Adrenal gland (tissue), 12 donors: ENCODE data around the gene CARS1. TPM values are rescaled to one million over a fixed set of nuclear protein-coding genes. Genes with fewer than 3 reads are reported as not detected.

Experiments used
- DNase-seq, 7 donors: peaks; one replicate each; pipeline ENCODE4 v3.0.0-alpha.2; 2019 to 2020
- H3K27ac ChIP-seq, 5 donors: fragments of 200-600 bp; sonication (generic) in 4 of 5; 1 replicate in 3 of 5; 2 replicates in 2 of 5; pipeline versions ENCODE4 v1.5.1 to v1.8.0; 2016 to 2020; ENCODE audit warnings: mild to moderate bottlenecking in 1 of 5
- H3K27me3 ChIP-seq: fragments of 200-600 bp; 2 replicates; pipeline ENCODE4 v1.8.0; 2021
- H3K36me3 ChIP-seq, 2 donors: fragments of 200-600 bp; replicated peaks in 1 of 2; 1 replicate in 1 of 2; 2 replicates in 1 of 2; pipeline versions ENCODE4 v1.5.1 to v1.8.0; 2018 to 2022
- H3K4me1 ChIP-seq, 2 donors: fragments of 200-600 bp; replicated peaks in 1 of 2; 1 replicate in 1 of 2; 2 replicates in 1 of 2; pipeline versions ENCODE4 v1.5.1 to v1.8.0; 2018 to 2021
- H3K4me3 ChIP-seq, 4 donors: fragments of 200-600 bp; sonication (generic) in 3 of 4; one replicate each; pipeline ENCODE4 v1.5.1; 2016 to 2018
- H3K9me3 ChIP-seq, 3 donors: fragments of 200-600 bp; sonication (generic) in 1 of 3; replicated peaks in 1 of 3; 1 replicate in 2 of 3; 2 replicates in 1 of 3; pipeline versions ENCODE4 v1.5.1 to v1.8.0; 2016 to 2021
- CTCF ChIP-seq, 6 experiments: fragments of 450-650 bp in 4 of 6; fragments of 200-600 bp in 2 of 6; sonication (generic) in 1 of 6; IDR thresholded peaks; 1 replicate in 5 of 6; 2 replicates in 1 of 6; pipeline versions ENCODE4 v1.5.1 to v1.8.0; 2016 to 2021; ENCODE audit warnings: antibody characterized with exemption in 6 of 6, mild to moderate bottlenecking in 2 of 6, moderate library complexity in 1 of 6
- POLR2A ChIP-seq, 2 donors: fragments of 450-650 bp; IDR thresholded peaks; one replicate each; pipeline ENCODE4 v1.6.1; 2017; ENCODE audit warnings: antibody characterized with exemption in 2 of 2, mild to moderate bottlenecking in 2 of 2, moderate library complexity in 1 of 2
- WGBS, 4 donors: extraction: QIAGEN DNeasy Blood & Tissue Kit in 2 of 4; methylation state at CpG; one replicate each; pipeline versions ENCODE4 v1.1.5 to v1.1.7; 2013 to 2017; 5-methylcytosine and 5-hydroxymethylcytosine counted together
- intact Hi-C, 2 donors: fragments of 100-400 bp; cut with DNase I; formaldehyde crosslinking; loops; one replicate each; pipeline versions ENCODE4 v1.14.1 to v1.15.0; 2022 to 2023
- polyA plus RNA-seq, 3 donors: library from polyadenylated mRNA; stranded (reverse); fragments of 200-250 nt in 2 of 3; fragments of 350-450 nt in 1 of 3; fragmentation: Illumina TruSeq in 1 of 3; extraction: RNeasy Lipid Tissue Mini Kit (QIAGEN cat#74804) in 1 of 3; gene quantifications; one replicate each; pipeline ENCODE4 v1.2.3, GENCODE V29; 2013 to 2014
- total RNA-seq, 9 donors: library from RNA; depleted of rRNA in 4 of 9; stranded (reverse); fragments of >200 nt in 4 of 9; fragments of 120-200 nt in 1 of 9; fragmentation: NEBNext Ultra II Directional in 1 of 9; extraction: Animal tissue kit (Norgen Biotek cat#: 25700) in 1 of 9; gene quantifications; one replicate each; pipeline versions ENCODE4 v1.1.0 to v1.2.4, GENCODE V29; 2013 to 2023
- donor health status: healthy with polysubstance abuse.
- donor health status: Bipolar disorder and iron deficiency.
- donor health status: DM: yes; HTN: yes; CAD: no.
- donor health status: DM: no; HTN: no; CAD: no.
- donor health status: DM: no; HTN: no; CAD: no.
- donor health status: DM: yes; HTN: yes; CAD: no.

The CARS1 gene
- total and polyA plus RNA-seq, 12 donors: 17.2 to 46.7 (median 31.5) TPM

- peaks cover 18 to 34% of the 10 kb centered on the region in 2 donors for H3K4me1 ChIP-seq
- no peaks in the 10 kb centered on the region for H3K27me3 ChIP-seq
- no peak overlapping the region for H3K4me3 ChIP-seq
- peak overlapping the region in 1 of 5 donors; percentile 56 for H3K27ac ChIP-seq
- 96 to 100% (median 97%) methylated on average over 9 to 12 of the region's 12 CpGs for WGBS, 4 donors
- no peak for DNase-seq
- H3K9me3 ChIP-seq: no peaks in the 10 kb centered on the region
- intact Hi-C loops: no loop called here
- peaks cover 0 to 23% of the 10 kb centered on the region in 2 donors for H3K36me3 ChIP-seq
- TF ChIP-seq POLR2A (IDR thresholded peaks at IDR 0.05) (no peak), CTCF (IDR thresholded peaks at IDR 0.05) (no peak)
Observed at GRCh38 chr11:3044915-3045314, 12.3 kb downstream of the CARS1 start.

GRCh38 chr11:3044004-3044403, 13.2 kb downstream of the CARS1 start:
- peak overlapping the region in 4 of 5 donors; percentile 33 to 86 (median 68) for H3K27ac ChIP-seq
- intact Hi-C loops: no loop called here
- H3K27me3 ChIP-seq: no peaks in the 10 kb centered on the region
- H3K36me3 ChIP-seq: peaks cover 0 to 29% of the 10 kb centered on the region in 2 donors
- TF ChIP-seq POLR2A (IDR thresholded peaks at IDR 0.05) (no peak), CTCF (IDR thresholded peaks at IDR 0.05) (no peak)
- H3K4me1 ChIP-seq: peaks cover 11 to 25% of the 10 kb centered on the region in 2 donors
- no peaks in the 10 kb centered on the region for H3K9me3 ChIP-seq
- 74 to 92% (median 82%) methylated on average over 1 to 6 of the region's 6 CpGs for WGBS, 4 donors
- no peak overlapping the region for H3K4me3 ChIP-seq
- DNase-seq: peak in 3 of 7 donors; percentile 52 to 55 (median 53)

- DNase-seq: peak; percentile 78 to 95 (median 93)
- Histone ChIP-seq H3K9me3 (no peaks in the 10 kb centered on the region), H3K4me1 (peaks cover 7 to 19% of the 10 kb centered on the region in 2 donors), H3K27me3 (no peaks in the 10 kb centered on the region), H3K27ac (peak overlapping the region; percentile 30 to 86 (median 56)), H3K36me3 (peaks cover 0 to 36% of the 10 kb centered on the region in 2 donors), H3K4me3 (no peak overlapping the region)
- intact Hi-C loops: no loop called here
- TF ChIP-seq POLR2A (IDR thresholded peaks at IDR 0.05) (no peak), CTCF (IDR thresholded peaks at IDR 0.05) (no peak)
- WGBS, 4 donors: 50 to 57% (median 52%) methylated on average over 6 to 16 of the region's 16 CpGs
Observed at GRCh38 chr11:3043315-3043871, 13.8 kb downstream of the CARS1 start.

GRCh38 chr11:3042496-3043314, 14.5 kb downstream of the CARS1 start:
- Histone ChIP-seq H3K4me3 (no peak overlapping the region), H3K9me3 (no peaks in the 10 kb centered on the region), H3K36me3 (peaks cover 0 to 42% of the 10 kb centered on the region in 2 donors), H3K4me1 (peaks cover 7 to 18% of the 10 kb centered on the region in 2 donors), H3K27me3 (no peaks in the 10 kb centered on the region), H3K27ac (peak overlapping the region; percentile 30 to 86 (median 56))
- WGBS, 4 donors: 66 to 78% (median 76%) methylated on average over 8 to 11 of the region's 11 CpGs
- intact Hi-C loops: no loop called here
- DNase-seq: peak in 3 of 7 donors; percentile 50 to 67 (median 61)
- TF ChIP-seq CTCF (IDR thresholded peaks at IDR 0.05): no peak
- TF ChIP-seq POLR2A (IDR thresholded peaks at IDR 0.05): no peak
